ENCODE data around the gene CDK5RAP2.

DNA sequence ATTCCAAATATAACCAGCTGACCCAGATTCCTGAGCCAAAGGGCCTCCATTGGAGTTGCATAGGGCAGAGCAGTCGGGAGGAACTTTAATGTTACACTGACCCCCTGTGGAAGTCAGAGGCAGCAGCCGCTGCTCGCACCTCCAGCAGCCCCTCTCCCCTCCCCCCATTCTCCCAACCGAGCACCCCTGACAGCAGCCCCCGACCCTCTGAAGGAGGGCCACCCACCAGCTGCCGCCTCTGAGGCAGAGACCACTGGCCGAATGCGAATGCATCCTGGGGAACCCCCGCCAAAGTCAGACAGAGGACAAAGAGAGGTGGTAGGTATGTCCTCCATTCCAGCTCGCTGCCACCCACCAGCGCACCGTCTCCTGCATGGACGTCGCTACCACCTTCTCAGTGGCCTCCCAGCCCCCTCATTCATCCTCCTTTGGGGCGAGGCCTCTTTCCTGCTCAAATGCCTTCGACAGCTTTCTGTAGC is 231.0 kb downstream of the CDK5RAP2 start:
- TF ChIP-seq, protein P1, sequence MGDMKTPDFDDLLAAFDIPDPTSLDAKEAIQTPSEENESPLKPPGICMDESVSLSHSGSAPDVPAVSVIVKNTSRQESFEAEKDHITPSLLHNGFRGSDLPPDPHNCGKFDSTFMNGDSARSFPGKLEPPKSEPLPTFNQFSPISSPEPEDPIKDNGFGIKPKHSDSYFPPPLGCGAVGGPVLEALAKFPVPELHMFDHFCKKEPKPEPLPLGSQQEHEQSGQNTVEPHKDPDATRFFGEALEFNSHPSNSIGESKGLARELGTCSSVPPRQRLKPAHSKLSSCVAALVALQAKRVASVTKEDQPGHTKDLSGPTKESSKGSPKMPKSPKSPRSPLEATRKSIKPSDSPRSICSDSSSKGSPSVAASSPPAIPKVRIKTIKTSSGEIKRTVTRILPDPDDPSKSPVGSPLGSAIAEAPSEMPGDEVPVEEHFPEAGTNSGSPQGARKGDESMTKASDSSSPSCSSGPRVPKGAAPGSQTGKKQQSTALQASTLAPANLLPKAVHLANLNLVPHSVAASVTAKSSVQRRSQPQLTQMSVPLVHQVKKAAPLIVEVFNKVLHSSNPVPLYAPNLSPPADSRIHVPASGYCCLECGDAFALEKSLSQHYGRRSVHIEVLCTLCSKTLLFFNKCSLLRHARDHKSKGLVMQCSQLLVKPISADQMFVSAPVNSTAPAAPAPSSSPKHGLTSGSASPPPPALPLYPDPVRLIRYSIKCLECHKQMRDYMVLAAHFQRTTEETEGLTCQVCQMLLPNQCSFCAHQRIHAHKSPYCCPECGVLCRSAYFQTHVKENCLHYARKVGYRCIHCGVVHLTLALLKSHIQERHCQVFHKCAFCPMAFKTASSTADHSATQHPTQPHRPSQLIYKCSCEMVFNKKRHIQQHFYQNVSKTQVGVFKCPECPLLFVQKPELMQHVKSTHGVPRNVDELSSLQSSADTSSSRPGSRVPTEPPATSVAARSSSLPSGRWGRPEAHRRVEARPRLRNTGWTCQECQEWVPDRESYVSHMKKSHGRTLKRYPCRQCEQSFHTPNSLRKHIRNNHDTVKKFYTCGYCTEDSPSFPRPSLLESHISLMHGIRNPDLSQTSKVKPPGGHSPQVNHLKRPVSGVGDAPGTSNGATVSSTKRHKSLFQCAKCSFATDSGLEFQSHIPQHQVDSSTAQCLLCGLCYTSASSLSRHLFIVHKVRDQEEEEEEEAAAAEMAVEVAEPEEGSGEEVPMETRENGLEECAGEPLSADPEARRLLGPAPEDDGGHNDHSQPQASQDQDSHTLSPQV (IDR thresholded peaks at IDR 0.05): no peak
- TF ChIP-seq MTA2 (IDR thresholded peaks at IDR 0.05; ENCODE audit: low read depth): no peak
- TF ChIP-seq EZH2 (IDR thresholded peaks at IDR 0.05; ENCODE audit: borderline replicate concordance, control insufficient read depth, low read depth, low read length): no peak
- TF ChIP-seq, protein P2, sequence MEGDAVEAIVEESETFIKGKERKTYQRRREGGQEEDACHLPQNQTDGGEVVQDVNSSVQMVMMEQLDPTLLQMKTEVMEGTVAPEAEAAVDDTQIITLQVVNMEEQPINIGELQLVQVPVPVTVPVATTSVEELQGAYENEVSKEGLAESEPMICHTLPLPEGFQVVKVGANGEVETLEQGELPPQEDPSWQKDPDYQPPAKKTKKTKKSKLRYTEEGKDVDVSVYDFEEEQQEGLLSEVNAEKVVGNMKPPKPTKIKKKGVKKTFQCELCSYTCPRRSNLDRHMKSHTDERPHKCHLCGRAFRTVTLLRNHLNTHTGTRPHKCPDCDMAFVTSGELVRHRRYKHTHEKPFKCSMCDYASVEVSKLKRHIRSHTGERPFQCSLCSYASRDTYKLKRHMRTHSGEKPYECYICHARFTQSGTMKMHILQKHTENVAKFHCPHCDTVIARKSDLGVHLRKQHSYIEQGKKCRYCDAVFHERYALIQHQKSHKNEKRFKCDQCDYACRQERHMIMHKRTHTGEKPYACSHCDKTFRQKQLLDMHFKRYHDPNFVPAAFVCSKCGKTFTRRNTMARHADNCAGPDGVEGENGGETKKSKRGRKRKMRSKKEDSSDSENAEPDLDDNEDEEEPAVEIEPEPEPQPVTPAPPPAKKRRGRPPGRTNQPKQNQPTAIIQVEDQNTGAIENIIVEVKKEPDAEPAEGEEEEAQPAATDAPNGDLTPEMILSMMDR (IDR thresholded peaks at IDR 0.05 in 2 of 3, conservative IDR thresholded peaks at IDR 0.05 in 1 of 3; ENCODE audit: control insufficient read depth in 2 of 3, extremely low read depth in 1 of 3, insufficient read depth in 1 of 3, low read depth in 3 of 3, low read length in 3 of 3): peak; percentile 48 to 68 (median 54); a peak in 5 of 6 replicates
- TF ChIP-seq EP300 (IDR thresholded peaks at IDR 0.05; ENCODE audit: borderline replicate concordance in 1 of 2, control insufficient read depth in 1 of 2, low read depth in 2 of 2, low read length in 2 of 2): no peak
- TF ChIP-seq, protein P3, sequence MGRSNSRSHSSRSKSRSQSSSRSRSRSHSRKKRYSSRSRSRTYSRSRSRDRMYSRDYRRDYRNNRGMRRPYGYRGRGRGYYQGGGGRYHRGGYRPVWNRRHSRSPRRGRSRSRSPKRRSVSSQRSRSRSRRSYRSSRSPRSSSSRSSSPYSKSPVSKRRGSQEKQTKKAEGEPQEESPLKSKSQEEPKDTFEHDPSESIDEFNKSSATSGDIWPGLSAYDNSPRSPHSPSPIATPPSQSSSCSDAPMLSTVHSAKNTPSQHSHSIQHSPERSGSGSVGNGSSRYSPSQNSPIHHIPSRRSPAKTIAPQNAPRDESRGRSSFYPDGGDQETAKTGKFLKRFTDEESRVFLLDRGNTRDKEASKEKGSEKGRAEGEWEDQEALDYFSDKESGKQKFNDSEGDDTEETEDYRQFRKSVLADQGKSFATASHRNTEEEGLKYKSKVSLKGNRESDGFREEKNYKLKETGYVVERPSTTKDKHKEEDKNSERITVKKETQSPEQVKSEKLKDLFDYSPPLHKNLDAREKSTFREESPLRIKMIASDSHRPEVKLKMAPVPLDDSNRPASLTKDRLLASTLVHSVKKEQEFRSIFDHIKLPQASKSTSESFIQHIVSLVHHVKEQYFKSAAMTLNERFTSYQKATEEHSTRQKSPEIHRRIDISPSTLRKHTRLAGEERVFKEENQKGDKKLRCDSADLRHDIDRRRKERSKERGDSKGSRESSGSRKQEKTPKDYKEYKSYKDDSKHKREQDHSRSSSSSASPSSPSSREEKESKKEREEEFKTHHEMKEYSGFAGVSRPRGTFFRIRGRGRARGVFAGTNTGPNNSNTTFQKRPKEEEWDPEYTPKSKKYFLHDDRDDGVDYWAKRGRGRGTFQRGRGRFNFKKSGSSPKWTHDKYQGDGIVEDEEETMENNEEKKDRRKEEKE (IDR thresholded peaks at IDR 0.05): no peak
- TF ChIP-seq RAD51 (IDR thresholded peaks at IDR 0.05): no peak
